Body of pancreas (tissue), 4 donors: ENCODE data around the gene SLC22A23.

Experiments
- CTCF ChIP-seq, 7 experiments: fragments of 450-650 bp in 4 of 7; fragments of 200-600 bp in 3 of 7; sonication (generic) in 3 of 7; IDR thresholded peaks; one replicate each; pipeline ENCODE4 v1.5.1; 2016 to 2019; ENCODE audit warnings: antibody characterized with exemption in 7 of 7
- POLR2A ChIP-seq, 3 donors: fragments of 450-650 bp; IDR thresholded peaks; one replicate each; pipeline ENCODE4 v1.6.1; 2016; ENCODE audit warnings: antibody characterized with exemption in 3 of 3, mild to moderate bottlenecking in 2 of 3

GRCh38 chr6:3277251-3277650 is 179.6 kb downstream of the SLC22A23 start:
- TF ChIP-seq CTCF (IDR thresholded peaks at IDR 0.05) (no peak), POLR2A (IDR thresholded peaks at IDR 0.05) (no peak)
